Activated CD8-positive, alpha-beta T cell treated with anti-CD3 and anti-CD28 coated beads, Interleukin-2, amount 10 ng/mL, durations not matched to agents 7 days and 5 days (primary cell): Measurements from ENCODE around the gene DNAL4. TPM values are rescaled to one million over a fixed set of nuclear protein-coding genes. Genes with fewer than 3 reads are reported as not detected.
"Not testable (repeated sequence)": the region's sequence is repeated elsewhere in the genome, so short reads cannot be mapped to it uniquely, and the experiment has no call there.

Experiments
- ATAC-seq: fragments of 150-1000 bp; cut with Tn5 transposase; one replicate; pipeline ENCODE4 v1.10.0; 2021; ENCODE audit warnings: moderate library complexity
- CTCF ChIA-PET: fragments of 350-600 bp; sonication (Branson Sonifier 250); formaldehyde crosslinking; loops from one replicate; lab custom pipeline; 2021; ENCODE audit warnings: antibody characterized with exemption; lab: Charles Lee
- POLR2A ChIA-PET: fragments of 350-600 bp; sonication (Branson Sonifier 250); formaldehyde crosslinking; loops from one replicate; lab custom pipeline; 2021; ENCODE audit warnings: antibody characterized with exemption; lab: Charles Lee
- DNase-seq: peaks from one replicate; pipeline ENCODE4 v3.0.0-alpha.2; 2020
- H3K27ac Mint-ChIP-seq: one replicate; pipeline ENCODE4 v1.8.0; 2021; ENCODE audit warnings: mild to moderate bottlenecking, mixed read lengths
- H3K27me3 Mint-ChIP-seq: one replicate; pipeline ENCODE4 v1.8.0; 2021; ENCODE audit warnings: low read depth, mixed read lengths
- H3K36me3 Mint-ChIP-seq: one replicate; pipeline ENCODE4 v1.8.0; 2021; ENCODE audit warnings: low read depth, mixed read lengths
- H3K4me1 Mint-ChIP-seq: one replicate; pipeline ENCODE4 v1.8.0; 2021; ENCODE audit warnings: low read depth, mixed read lengths
- H3K4me3 Mint-ChIP-seq: one replicate; pipeline ENCODE4 v1.8.0; 2021; ENCODE audit warnings: mild to moderate bottlenecking, mixed read lengths
- H3K9me3 Mint-ChIP-seq: one replicate; pipeline ENCODE4 v1.8.0; 2022; ENCODE audit warnings: mixed read lengths; ENCODE audit not compliant: insufficient read depth
- total RNA-seq, 2 experiments: library from RNA; stranded (reverse); gene quantifications; one replicate each; pipeline ENCODE4 v1.2.3, GENCODE V29; 2021

Gene DNAL4
- total RNA-seq, 2 experiments from 2014 or later: 8.0 to 8.6 TPM

DNA sequence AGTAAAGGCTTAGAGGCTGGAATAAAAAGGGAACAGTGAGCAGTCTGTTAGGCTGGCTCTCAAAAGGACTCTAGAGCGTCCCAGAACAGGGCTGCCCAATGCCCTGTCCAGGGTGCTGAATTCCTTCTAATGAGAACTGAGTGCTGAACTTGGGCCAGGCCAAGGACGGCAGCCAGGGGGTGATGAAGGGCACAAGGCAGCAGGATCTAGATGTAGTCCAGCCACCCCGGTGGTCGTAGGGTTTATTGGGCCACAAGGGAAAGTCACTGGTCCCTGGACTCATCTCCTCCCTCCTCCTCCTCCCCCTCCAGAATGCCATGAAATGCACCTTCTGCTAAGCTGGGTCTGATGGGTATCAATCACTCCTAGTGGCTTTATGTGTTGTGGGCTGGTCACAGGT, 30.6 kb upstream of the DNAL4 start:
- ATAC-seq (peak; percentile 91), DNase-seq (peak; percentile 81)
- POLR2A ChIA-PET: interaction anchor here (0.5 kb wide), 1 partner anchor 29 kb away, joined by 3 read pairs; no protein-coding TSS in a partner anchor
- Mint-ChIP-seq H3K27ac (no peak overlapping the region), H3K9me3 (no peaks in the 10 kb centered on the region), H3K27me3 (no peaks in the 10 kb centered on the region), H3K4me1 (no peaks in the 10 kb centered on the region), H3K4me3 (no peak overlapping the region), H3K36me3 (no peaks in the 10 kb centered on the region)
- CTCF ChIA-PET: interaction anchor here (1.1 kb wide), 1 partner anchor 100 kb away, joined by 3 read pairs; no protein-coding TSS in a partner anchor

DNA sequence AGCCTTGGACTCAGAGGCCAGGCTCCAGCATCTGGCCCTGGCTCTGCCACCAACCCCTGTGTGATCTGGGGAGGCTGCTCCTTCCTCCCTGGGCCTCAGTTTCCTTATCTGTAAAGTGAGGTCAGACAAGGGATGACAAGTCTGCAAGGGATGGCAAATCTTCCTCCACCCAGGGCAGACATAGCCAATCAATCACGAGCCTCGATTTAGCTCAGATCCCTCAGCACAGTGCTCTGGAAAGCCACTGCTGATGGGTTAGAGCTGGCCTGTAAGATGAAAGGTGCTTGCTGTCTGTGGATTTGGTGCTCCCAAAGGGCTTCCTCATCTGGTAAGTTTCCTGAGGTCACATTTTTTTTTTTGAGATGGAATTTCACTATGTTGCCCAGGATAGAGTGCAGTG, 29.7 kb upstream of the DNAL4 start:
- H3K27me3 Mint-ChIP-seq: no peaks in the 10 kb centered on the region
- H3K36me3 Mint-ChIP-seq: no peaks in the 10 kb centered on the region
- H3K4me1 Mint-ChIP-seq: no peaks in the 10 kb centered on the region
- DNase-seq (no peak), ATAC-seq (no peak)
- H3K27ac Mint-ChIP-seq: no peak overlapping the region
- H3K4me3 Mint-ChIP-seq: no peak overlapping the region
- H3K9me3 Mint-ChIP-seq: no peaks in the 10 kb centered on the region
- ChIA-PET POLR2A (interaction anchor here (0.5 kb wide), 1 partner anchor 116 kb away, joined by 3 read pairs; no protein-coding TSS in a partner anchor), CTCF (no interaction called here)

DNA sequence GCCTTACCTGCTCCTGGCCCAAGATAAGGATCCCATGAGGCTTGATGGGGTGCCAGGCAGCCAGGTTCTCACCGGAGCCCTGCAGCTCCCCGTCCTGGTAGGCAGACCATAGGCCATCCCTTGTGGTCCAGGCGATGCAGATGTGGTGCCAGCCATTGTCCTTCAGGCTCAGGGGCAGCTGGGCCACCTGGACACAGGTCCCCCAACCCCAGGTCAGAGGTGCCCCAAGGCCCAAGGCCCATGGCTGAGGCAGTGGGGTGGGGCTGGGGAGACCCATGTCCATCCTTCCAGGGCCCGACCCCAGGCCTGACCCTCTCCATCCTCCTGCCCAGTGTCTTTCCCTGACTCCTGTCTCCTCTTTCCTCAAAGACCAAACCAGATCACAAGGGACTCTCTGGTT, 29.1 kb upstream of the DNAL4 start:
- DNase-seq (no peak), ATAC-seq (no peak)
- Mint-ChIP-seq H3K9me3 (no peaks in the 10 kb centered on the region), H3K4me3 (no peak overlapping the region), H3K4me1 (no peaks in the 10 kb centered on the region), H3K27ac (no peak overlapping the region), H3K36me3 (no peaks in the 10 kb centered on the region), H3K27me3 (no peaks in the 10 kb centered on the region)
- POLR2A ChIA-PET: no interaction called here
- CTCF ChIA-PET: no interaction called here

DNA sequence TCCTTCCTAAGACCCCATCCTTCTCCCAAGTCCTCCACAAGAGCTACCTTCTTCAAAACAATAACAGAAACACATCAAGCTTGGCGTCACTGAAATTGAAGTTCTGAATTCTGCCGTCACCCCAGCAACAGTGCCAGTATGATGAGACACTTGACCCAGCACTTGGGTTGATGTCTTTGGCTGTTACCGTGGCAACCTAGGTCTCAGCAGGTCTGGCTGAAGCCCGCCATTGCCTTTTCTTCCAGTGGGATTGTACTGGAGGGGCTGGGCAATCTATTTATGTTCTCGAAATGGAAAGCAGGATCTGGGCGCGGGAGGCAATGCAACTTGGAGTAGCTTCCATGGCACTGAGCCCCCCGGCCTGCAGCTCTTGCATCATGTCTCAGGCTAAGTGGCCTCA, 26.1 kb upstream of the DNAL4 start:
- ChIA-PET POLR2A (no interaction called here), CTCF (no interaction called here)
- Mint-ChIP-seq H3K27me3 (no peaks in the 10 kb centered on the region), H3K36me3 (no peaks in the 10 kb centered on the region), H3K4me1 (no peaks in the 10 kb centered on the region), H3K4me3 (no peak overlapping the region), H3K27ac (no peak overlapping the region), H3K9me3 (no peaks in the 10 kb centered on the region)
- DNase-seq: no peak
- ATAC-seq: no peak

- Mint-ChIP-seq H3K27ac (no peak overlapping the region), H3K9me3 (no peaks in the 10 kb centered on the region), H3K27me3 (no peaks in the 10 kb centered on the region), H3K4me3 (no peak overlapping the region), H3K4me1 (no peaks in the 10 kb centered on the region), H3K36me3 (no peaks in the 10 kb centered on the region)
- CTCF ChIA-PET: no interaction called here
- no peak for DNase-seq
- no peak for ATAC-seq
- POLR2A ChIA-PET: no interaction called here
Observed at GRCh38 chr22:38819387-38819940, 25.5 kb upstream of the DNAL4 start.

- POLR2A ChIA-PET: no interaction called here
- CTCF ChIA-PET: no interaction called here
- Mint-ChIP-seq H3K4me1 (no peaks in the 10 kb centered on the region), H3K9me3 (no peaks in the 10 kb centered on the region), H3K27ac (no peak overlapping the region), H3K4me3 (no peak overlapping the region), H3K27me3 (no peaks in the 10 kb centered on the region), H3K36me3 (no peaks in the 10 kb centered on the region)
- DNase-seq (no peak), ATAC-seq (no peak)
Observed at GRCh38 chr22:38817196-38817595, 23.3 kb upstream of the DNAL4 start.

GRCh38 chr22:38815842-38816241, 21.9 kb upstream of the DNAL4 start:
- no peaks in the 10 kb centered on the region for H3K9me3 Mint-ChIP-seq
- H3K4me3 Mint-ChIP-seq: no peak overlapping the region
- no peak for DNase-seq
- ChIA-PET CTCF (interaction anchor here (0.5 kb wide), 1 partner anchor 74 kb away, joined by 4 read pairs; no protein-coding TSS in a partner anchor), POLR2A (no interaction called here)
- H3K4me1 Mint-ChIP-seq: no peaks in the 10 kb centered on the region
- no peaks in the 10 kb centered on the region for H3K36me3 Mint-ChIP-seq
- H3K27me3 Mint-ChIP-seq: peaks cover 3% of the 10 kb centered on the region
- no peak overlapping the region for H3K27ac Mint-ChIP-seq
- no peak for ATAC-seq

DNA sequence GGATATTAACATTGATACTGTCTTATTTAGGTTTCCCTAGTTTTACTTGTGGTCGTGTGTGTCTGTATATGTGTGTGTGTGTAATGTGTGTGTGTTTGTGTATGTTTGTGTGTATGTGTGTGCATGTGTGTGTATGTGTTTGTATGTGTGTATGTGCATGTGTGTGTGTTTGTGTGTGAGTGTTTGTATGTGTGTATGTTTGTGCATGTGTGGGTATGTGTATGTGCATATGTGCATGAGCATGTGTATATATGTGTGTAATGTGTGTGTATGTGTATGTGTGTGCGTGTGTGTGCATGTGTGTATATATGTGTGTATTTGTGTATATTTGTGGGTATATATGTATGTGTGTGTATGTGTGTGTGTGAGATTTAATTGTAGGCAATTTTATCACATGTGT, 17.3 kb upstream of the DNAL4 start:
- Mint-ChIP-seq H3K9me3 (no peaks in the 10 kb centered on the region), H3K4me3 (no peak overlapping the region), H3K27me3 (peaks cover 5% of the 10 kb centered on the region), H3K27ac (no peak overlapping the region), H3K4me1 (no peaks in the 10 kb centered on the region), H3K36me3 (no peaks in the 10 kb centered on the region)
- ATAC-seq (no peak), DNase-seq (no peak)
- ChIA-PET POLR2A (no interaction called here), CTCF (no interaction called here)

- H3K36me3 Mint-ChIP-seq, H3K4me1 Mint-ChIP-seq, ATAC-seq, H3K4me3 Mint-ChIP-seq, POLR2A ChIA-PET, H3K9me3 Mint-ChIP-seq, DNase-seq, CTCF ChIA-PET, H3K27ac Mint-ChIP-seq: not testable (repeated sequence)
- peaks cover 19% of the 10 kb centered on the region for H3K27me3 Mint-ChIP-seq
Observed at GRCh38 chr22:38805041-38805593, 11.2 kb upstream of the DNAL4 start.

DNA sequence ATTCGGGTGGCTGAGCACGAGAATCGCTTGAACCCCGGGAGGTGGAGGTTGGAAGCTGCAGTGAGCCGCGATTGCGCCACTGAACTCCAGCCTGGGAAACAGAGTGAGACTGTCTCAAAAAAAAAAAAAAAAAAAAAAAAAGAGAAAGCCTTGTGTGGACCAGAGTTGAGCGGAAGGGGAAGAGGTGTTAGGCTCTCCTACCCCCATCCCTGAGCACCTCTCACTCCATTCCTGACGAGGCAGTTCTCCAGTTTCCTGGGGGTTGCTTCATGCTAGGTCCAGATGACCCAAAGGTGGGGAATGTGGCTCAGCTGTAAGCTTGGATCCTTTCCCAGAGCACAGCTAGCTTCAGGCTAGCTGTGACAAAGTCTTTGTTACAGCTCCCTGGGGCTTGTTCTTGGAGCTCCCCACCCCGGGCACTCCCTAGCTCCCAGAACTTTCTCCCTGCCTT, 8.8 kb upstream of the DNAL4 start:
- Mint-ChIP-seq H3K4me3 (no peak overlapping the region), H3K4me1 (peaks cover 12% of the 10 kb centered on the region), H3K27me3 (peaks cover 25% of the 10 kb centered on the region), H3K9me3 (no peaks in the 10 kb centered on the region), H3K27ac (no peak overlapping the region), H3K36me3 (no peaks in the 10 kb centered on the region)
- ATAC-seq (no peak), DNase-seq (no peak)
- ChIA-PET POLR2A (no interaction called here), CTCF (interaction anchor here (2.6 kb wide), 1 partner anchor 34 kb away, joined by 8 read pairs; no protein-coding TSS in a partner anchor)

- Mint-ChIP-seq H3K4me1 (peaks cover 16% of the 10 kb centered on the region), H3K27me3 (peaks cover 27% of the 10 kb centered on the region), H3K9me3 (no peaks in the 10 kb centered on the region), H3K4me3 (no peak overlapping the region), H3K36me3 (no peaks in the 10 kb centered on the region), H3K27ac (no peak overlapping the region)
- ATAC-seq (no peak), DNase-seq (no peak)
- POLR2A ChIA-PET: interaction anchor here (1.0 kb wide), 1 partner anchor 14 kb away, joined by 3 read pairs; no protein-coding TSS in a partner anchor
- CTCF ChIA-PET: no interaction called here
Observed at GRCh38 chr22:38799265-38800002, 5.5 kb upstream of the DNAL4 start.

DNA sequence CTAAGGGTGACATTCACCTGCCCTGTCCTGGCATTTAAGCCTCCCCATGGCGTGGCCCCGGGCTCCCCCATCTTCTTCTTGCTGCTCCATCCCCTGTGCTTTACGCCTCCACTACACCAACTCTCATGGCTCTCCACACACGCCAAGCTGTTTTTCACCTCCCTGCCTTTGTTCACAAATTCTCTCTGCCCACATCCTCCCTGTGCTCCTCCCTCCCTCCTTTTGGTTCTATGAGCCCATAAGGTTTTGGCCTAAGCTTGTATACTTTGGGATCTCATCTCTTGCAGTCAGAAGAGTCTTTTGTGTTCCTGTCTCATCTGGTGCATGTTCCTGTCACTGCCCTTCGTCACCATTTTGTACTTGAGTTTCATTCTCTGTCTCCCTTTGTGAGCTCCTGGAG, 4.6 kb upstream of the DNAL4 start:
- no peak for DNase-seq

More for the DNA sequence above, 4.6 kb upstream of the DNAL4 start:
- no peaks in the 10 kb centered on the region for H3K36me3 Mint-ChIP-seq
- H3K9me3 Mint-ChIP-seq: no peaks in the 10 kb centered on the region
- ChIA-PET POLR2A (interaction anchor here (1.0 kb wide), 1 partner anchor 13 kb away, joined by 3 read pairs; no protein-coding TSS in a partner anchor), CTCF (interaction anchor here (1.4 kb wide), 1 partner anchor 30 kb away, joined by 3 read pairs; no protein-coding TSS in a partner anchor)
- H3K4me3 Mint-ChIP-seq: no peak overlapping the region
- no peak overlapping the region for H3K27ac Mint-ChIP-seq
- ATAC-seq: no peak
- peaks cover 22% of the 10 kb centered on the region for H3K27me3 Mint-ChIP-seq
- peaks cover 20% of the 10 kb centered on the region for H3K4me1 Mint-ChIP-seq
